ENCODE measurements around the gene GPR146. TPM values are rescaled to one million over a fixed set of nuclear protein-coding genes. Genes with fewer than 3 reads are reported as not detected.

GPR146 gene
- total and polyA plus RNA-seq, 2 of the 13 experiments (the other 11 are each of a cell fraction or from before 2014, with no cell fraction given), result 2.0 to 15.9 TPM

GRCh38 chr7:1078519-1078918 is 34.2 kb downstream of the GPR146 start:
- BruUV-seq (replicated peaks), result no TSS peak
- TF ChIP-seq ZSCAN31 (CRISPR knock-in tag; IDR thresholded peaks at IDR 0.05; ENCODE audit: low read depth), result no peak
- TF ChIP-seq ZFY (CRISPR knock-in tag; IDR thresholded peaks at IDR 0.05), result 0 out of 2 replicates have a peak, but pooled peaks have one; percentile 1
- 0 out of 2 replicates have a peak, but pooled peaks have one; percentile 20 for TF ChIP-seq TAF1 (CRISPR knock-in tag; IDR thresholded peaks at IDR 0.05)
- DNase-seq (ENCODE audit: low spot score) (no peak), FAIRE-seq (no peak), ATAC-seq (peak; percentile 11)
- CTCF ChIA-PET (ENCODE audit: low intra/inter-chr PET ratio, low total read pairs), result no interaction called here
- in situ Hi-C loops (cut with HindIII; ENCODE audit: extremely low pct_ligation_motif_present, low pct_unique_long_range_greater_than_20kb) (no loop called here), intact Hi-C loops (cut with micrococcal nuclease; ENCODE audit: unreplicated experiment) (no loop called here)
- no peaks in the 10 kb centered on the region for H3K79me2 ChIP-seq (ENCODE audit: insufficient read depth, low read length)
- peak overlapping the region; percentile 23; the same call in 1 of the 2 replicates for H3K9ac ChIP-seq (ENCODE audit: insufficient read depth, low read depth, low read length)
- peaks cover 2 to 5% of the 10 kb centered on the region in 2 experiments; a peak in 1 of 5 replicates for H3K36me3 ChIP-seq (replicated peaks in 1 of 2; ENCODE audit: control insufficient read depth in 1 of 2, insufficient read depth in 2 of 2, low read length in 2 of 2)
- H3K27ac ChIP-seq (ENCODE audit: extremely low read length, insufficient read depth, low read length), result peak overlapping the region; percentile 49
- WGBS (ENCODE audit: low lambda C conversion rate), result no CpG with 5 or more reads among the region's 11 CpGs
- H3K9me3 ChIP-seq (ENCODE audit: low read length), result no peaks in the 10 kb centered on the region
- no peaks in the 10 kb centered on the region for H3K27me3 ChIP-seq (ENCODE audit: control insufficient read depth in 1 of 2, insufficient read depth in 2 of 2, low read length in 2 of 2)
- peak overlapping the region; percentile 51; the same call in 1 of the 2 replicates for H3K4me2 ChIP-seq (ENCODE audit: low read depth, low read length)
- peaks cover 35% of the 10 kb centered on the region for H3K4me1 ChIP-seq (ENCODE audit: insufficient read depth, low read length)
- H2AFZ ChIP-seq (ENCODE audit: low read length), result no peak overlapping the region
- no peak overlapping the region for H3K4me3 ChIP-seq (replicated peaks in 1 of 3; ENCODE audit: insufficient read depth in 1 of 3, low read depth in 2 of 3, low read length in 3 of 3)
- no peaks in the 10 kb centered on the region for H4K20me1 ChIP-seq (ENCODE audit: insufficient read depth, low read length)
- POLR2A ChIA-PET, result interaction anchor here (1.0 to 1.1 kb wide), 2 partner anchors 9 to 86 kb away, joined by 3 read pairs; partner anchors contain the start of gene GPER1

- DNase-seq (ENCODE audit: low spot score) (peak; percentile 50), FAIRE-seq (peak; percentile 34), ATAC-seq (peak; percentile 75)
- H4K20me1 ChIP-seq (ENCODE audit: insufficient read depth, low read length), result no peaks in the 10 kb centered on the region
- in situ Hi-C loops (cut with HindIII; ENCODE audit: extremely low pct_ligation_motif_present, low pct_unique_long_range_greater_than_20kb) (no loop called here), intact Hi-C loops (cut with micrococcal nuclease; ENCODE audit: unreplicated experiment) (no loop called here)
- peaks cover 2 to 8% of the 10 kb centered on the region in 2 experiments; a peak in 2 of 5 replicates for H3K36me3 ChIP-seq (replicated peaks in 1 of 2; ENCODE audit: control insufficient read depth in 1 of 2, insufficient read depth in 2 of 2, low read length in 2 of 2)
- 38% methylated on average over 15 of the region's 15 CpGs for WGBS (ENCODE audit: low lambda C conversion rate)
- POLR2A ChIA-PET, result interaction anchor here (1.0 to 1.1 kb wide), 2 partner anchors 9 to 86 kb away, joined by 3 read pairs; partner anchors contain the start of gene GPER1
- CTCF ChIA-PET (ENCODE audit: low intra/inter-chr PET ratio, low total read pairs), result no interaction called here
- peaks cover 35% of the 10 kb centered on the region for H3K4me1 ChIP-seq (ENCODE audit: insufficient read depth, low read length)
- H3K4me3 ChIP-seq (replicated peaks in 1 of 3; ENCODE audit: insufficient read depth in 1 of 3, low read depth in 2 of 3, low read length in 3 of 3), result no peak overlapping the region
- 0 out of 2 replicates have a peak overlapping the region, but pooled peaks have one; percentile 23 for H3K9ac ChIP-seq (ENCODE audit: insufficient read depth, low read depth, low read length)
- H2AFZ ChIP-seq (ENCODE audit: low read length), result no peak overlapping the region
- H3K4me2 ChIP-seq (ENCODE audit: low read depth, low read length), result peak overlapping the region; percentile 51
- no TSS peak for BruUV-seq (replicated peaks)
- H3K9me3 ChIP-seq (ENCODE audit: low read length), result no peaks in the 10 kb centered on the region
- H3K27me3 ChIP-seq (ENCODE audit: control insufficient read depth in 1 of 2, insufficient read depth in 2 of 2, low read length in 2 of 2), result no peaks in the 10 kb centered on the region
- H3K79me2 ChIP-seq (ENCODE audit: insufficient read depth, low read length), result no peaks in the 10 kb centered on the region
- H3K27ac ChIP-seq (ENCODE audit: extremely low read length, insufficient read depth, low read length), result peak overlapping the region; percentile 49
- TF ChIP-seq SIX4 (CRISPR knock-in tag; IDR thresholded peaks at IDR 0.05) (no peak), GMEB2 (CRISPR knock-in tag; IDR thresholded peaks at IDR 0.05; ENCODE audit: low read depth) (no peak), ZNF816 (CRISPR knock-in tag; IDR thresholded peaks at IDR 0.05; ENCODE audit: borderline replicate concordance) (no peak), ZSCAN30 (CRISPR knock-in tag; IDR thresholded peaks at IDR 0.05) (no peak), ZNF3 (CRISPR knock-in tag; IDR thresholded peaks at IDR 0.05) (no peak), ZNF570 (CRISPR knock-in tag; IDR thresholded peaks at IDR 0.05; ENCODE audit: borderline replicate concordance) (no peak), ZNF550 (CRISPR knock-in tag; IDR thresholded peaks at IDR 0.05; ENCODE audit: borderline replicate concordance) (no peak), ZNF232 (CRISPR knock-in tag; IDR thresholded peaks at IDR 0.05; ENCODE audit: borderline replicate concordance) (no peak), HNF4G (IDR thresholded peaks at IDR 0.05; ENCODE audit: borderline replicate concordance, low read depth, low read length) (0 out of 2 replicates have a peak, but pooled peaks have one; percentile 34), HNF4G (CRISPR knock-in tag; IDR thresholded peaks at IDR 0.05; ENCODE audit: borderline replicate concordance, low read depth) (no peak), KAT8 (CRISPR knock-in tag; IDR thresholded peaks at IDR 0.05) (no peak), ZKSCAN5 (CRISPR knock-in tag; IDR thresholded peaks at IDR 0.05) (no peak)
Observed at GRCh38 chr7:1078985-1079384, 34.6 kb downstream of the GPR146 start.

All from HepG2 (cell line).